Measurements from ENCODE around the gene REC8. TPM values are rescaled to one million over a fixed set of nuclear protein-coding genes. Genes with fewer than 3 reads are reported as not detected.

REC8 gene
- total RNA-seq, 1 experiment from 2014 or later, result 8.4 TPM

DNA sequence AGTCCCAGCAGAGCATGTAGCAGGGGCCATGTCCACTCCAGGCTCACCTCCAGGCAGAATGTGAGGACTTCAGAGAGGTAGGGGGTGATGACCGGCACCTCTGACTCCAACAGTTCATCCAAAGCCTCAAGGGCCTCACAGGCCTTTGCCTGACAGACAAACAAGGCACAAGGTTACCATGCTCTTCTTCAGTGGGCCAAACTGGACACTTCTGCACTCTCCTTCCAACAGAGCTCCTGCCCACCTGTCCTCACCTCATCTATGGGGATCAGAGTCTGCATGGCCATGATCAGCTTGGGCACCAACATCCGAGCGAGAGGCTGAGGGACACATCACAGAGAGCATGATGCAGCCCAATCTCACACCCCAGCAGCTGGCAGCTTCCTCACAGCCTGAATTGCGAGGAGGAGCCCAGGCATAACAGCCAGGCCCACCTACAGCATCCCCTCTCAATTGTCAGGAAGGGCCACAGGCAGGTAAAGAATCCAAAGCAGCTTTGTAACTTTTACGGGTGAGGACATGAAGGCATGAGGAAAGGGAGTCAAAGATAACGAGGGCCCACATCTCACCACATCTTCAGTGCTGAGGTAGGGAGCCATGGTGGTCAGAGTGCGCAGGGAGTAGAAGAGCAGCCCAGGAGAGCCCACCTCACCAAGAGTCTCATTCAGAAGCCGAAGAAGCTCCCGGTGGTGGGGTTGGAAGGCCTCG, 15.1 kb downstream of the REC8 start:
- Histone ChIP-seq H3K27me3 (replicated peaks; ENCODE audit: insufficient read depth, low read depth, low read length, poor library complexity) (no peaks in the 10 kb centered on the region), H3K4me1 (ENCODE audit: insufficient read depth, low read length, poor library complexity, severe bottlenecking) (peaks cover 9% of the 10 kb centered on the region), H3K36me3 (ENCODE audit: insufficient read depth, low read length, poor library complexity, severe bottlenecking) (peaks cover 42% of the 10 kb centered on the region), H3K27ac (ENCODE audit: low read depth, low read length, poor library complexity, severe bottlenecking) (no peak overlapping the region), H3K9me3 (ENCODE audit: low read depth, low read length, poor library complexity, severe bottlenecking) (no peaks in the 10 kb centered on the region), H3K4me3 (ENCODE audit: low read depth, low read length, poor library complexity, severe bottlenecking) (no peak overlapping the region)
- POLR2A ChIA-PET (ENCODE audit: low non-redundant PET), result no interaction called here
- CTCF ChIA-PET, result no interaction called here
- no TSS peak for BruUV-seq (replicated peaks)
- no peak for DNase-seq (ENCODE audit: low spot score)
- TF ChIP-seq, protein P1, sequence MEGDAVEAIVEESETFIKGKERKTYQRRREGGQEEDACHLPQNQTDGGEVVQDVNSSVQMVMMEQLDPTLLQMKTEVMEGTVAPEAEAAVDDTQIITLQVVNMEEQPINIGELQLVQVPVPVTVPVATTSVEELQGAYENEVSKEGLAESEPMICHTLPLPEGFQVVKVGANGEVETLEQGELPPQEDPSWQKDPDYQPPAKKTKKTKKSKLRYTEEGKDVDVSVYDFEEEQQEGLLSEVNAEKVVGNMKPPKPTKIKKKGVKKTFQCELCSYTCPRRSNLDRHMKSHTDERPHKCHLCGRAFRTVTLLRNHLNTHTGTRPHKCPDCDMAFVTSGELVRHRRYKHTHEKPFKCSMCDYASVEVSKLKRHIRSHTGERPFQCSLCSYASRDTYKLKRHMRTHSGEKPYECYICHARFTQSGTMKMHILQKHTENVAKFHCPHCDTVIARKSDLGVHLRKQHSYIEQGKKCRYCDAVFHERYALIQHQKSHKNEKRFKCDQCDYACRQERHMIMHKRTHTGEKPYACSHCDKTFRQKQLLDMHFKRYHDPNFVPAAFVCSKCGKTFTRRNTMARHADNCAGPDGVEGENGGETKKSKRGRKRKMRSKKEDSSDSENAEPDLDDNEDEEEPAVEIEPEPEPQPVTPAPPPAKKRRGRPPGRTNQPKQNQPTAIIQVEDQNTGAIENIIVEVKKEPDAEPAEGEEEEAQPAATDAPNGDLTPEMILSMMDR (conservative IDR thresholded peaks at IDR 0.05; ENCODE audit: low read depth, low read length), result no peak
- no peak for TF ChIP-seq EZH2 (IDR thresholded peaks at IDR 0.05; ENCODE audit: borderline replicate concordance, low read depth, low read length, poor library complexity, severe bottlenecking)
- intact Hi-C loops (cut with micrococcal nuclease; ENCODE audit: unreplicated experiment), result loop anchor here (5.0 kb wide), 1 partner anchor 40 kb away; the partner anchor contains the start of genes PSME2 and RNF31

DNA sequence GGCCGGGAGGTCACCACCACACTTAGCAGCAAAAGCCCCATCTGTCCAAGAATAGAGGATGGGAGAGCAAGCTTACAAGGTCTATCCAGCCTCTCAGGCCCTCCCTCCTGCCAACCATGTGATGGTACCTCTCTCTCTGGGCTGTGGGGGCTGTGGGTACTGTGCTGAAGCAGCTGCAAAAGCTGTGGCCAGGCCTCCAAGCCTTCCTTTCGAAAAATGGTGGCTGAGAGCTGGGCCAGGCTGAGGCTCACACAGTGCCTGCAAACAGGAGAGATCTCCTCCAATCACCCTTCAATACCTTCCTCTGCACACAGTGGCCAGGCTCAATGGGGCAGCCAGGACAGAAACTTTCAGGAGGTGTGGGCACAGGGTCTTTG, 15.6 kb downstream of the REC8 start:
- H3K27me3 ChIP-seq (replicated peaks; ENCODE audit: insufficient read depth, low read depth, low read length, poor library complexity), result no peaks in the 10 kb centered on the region
- ChIA-PET POLR2A (ENCODE audit: low non-redundant PET) (no interaction called here), CTCF (no interaction called here)
- no peak overlapping the region for H3K27ac ChIP-seq (ENCODE audit: low read depth, low read length, poor library complexity, severe bottlenecking)
- intact Hi-C loops (cut with micrococcal nuclease; ENCODE audit: unreplicated experiment), result loop anchor here (5.0 kb wide), 1 partner anchor 40 kb away; the partner anchor contains the start of genes PSME2 and RNF31
- TF ChIP-seq, protein P1 (conservative IDR thresholded peaks at IDR 0.05; ENCODE audit: low read depth, low read length), result no peak
- TF ChIP-seq EZH2 (IDR thresholded peaks at IDR 0.05; ENCODE audit: borderline replicate concordance, low read depth, low read length, poor library complexity, severe bottlenecking), result no peak
- H3K4me1 ChIP-seq (ENCODE audit: insufficient read depth, low read length, poor library complexity, severe bottlenecking), result peaks cover 9% of the 10 kb centered on the region
- H3K36me3 ChIP-seq (ENCODE audit: insufficient read depth, low read length, poor library complexity, severe bottlenecking), result peaks cover 44% of the 10 kb centered on the region
- peak overlapping the region; percentile 79 for H3K4me3 ChIP-seq (ENCODE audit: low read depth, low read length, poor library complexity, severe bottlenecking)
- DNase-seq (ENCODE audit: low spot score), result no peak
- no peaks in the 10 kb centered on the region for H3K9me3 ChIP-seq (ENCODE audit: low read depth, low read length, poor library complexity, severe bottlenecking)
- no TSS peak for BruUV-seq (replicated peaks)

DNA sequence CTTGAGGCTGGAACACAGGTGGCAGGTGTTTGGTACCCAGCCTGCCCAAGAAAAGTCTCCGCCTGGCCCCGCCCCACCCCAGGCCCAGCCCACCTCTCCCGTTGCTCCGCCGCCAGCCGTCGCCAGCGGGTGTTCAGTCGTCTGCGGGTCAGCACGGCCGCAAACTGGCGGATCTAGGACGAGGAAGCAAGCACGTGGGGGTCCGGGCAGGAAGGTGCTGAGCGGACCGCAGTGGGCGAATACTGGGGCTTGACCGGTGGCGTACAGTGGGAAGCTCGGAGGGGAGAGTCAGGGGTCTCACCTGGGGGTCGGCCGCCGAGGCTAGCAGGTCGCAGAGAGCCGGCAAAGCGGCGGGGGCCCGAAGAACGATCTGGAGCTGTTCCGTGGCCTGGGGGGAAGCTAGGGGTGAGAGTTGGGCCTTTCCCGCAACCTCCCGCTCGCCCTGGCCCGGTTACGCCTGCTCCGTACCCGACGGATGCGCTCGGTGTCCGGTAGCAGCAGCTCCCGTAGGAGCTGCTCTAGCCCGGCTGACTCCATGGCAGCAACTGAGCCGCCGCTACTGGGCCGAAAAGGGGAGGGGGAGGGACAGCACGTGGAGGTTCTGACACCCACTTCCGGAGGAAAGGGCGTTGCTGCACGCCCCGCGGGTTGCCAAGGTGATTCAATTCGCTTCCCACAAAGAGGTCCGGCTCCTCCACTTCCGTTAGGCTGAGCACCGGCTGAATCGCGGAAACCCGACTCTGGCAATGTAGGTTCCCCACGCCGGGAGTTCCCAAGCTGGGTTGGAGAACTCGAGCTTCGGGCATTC, 16.6 kb downstream of the REC8 start, which contains the start of gene IPO4:
Gene IPO4, minus strand, starts transcription at position 566 of the 808 bp plus-strand sequence. Its CDS starts 29 bp downstream, at position 537.
- ChIA-PET CTCF (no interaction called here), POLR2A (ENCODE audit: low non-redundant PET) (interaction anchor here (0.6 kb wide), 1 partner anchor 123 kb away, joined by 5 read pairs; the partner anchor contains the start of gene LTB4R)
- H3K27ac ChIP-seq (ENCODE audit: low read depth, low read length, poor library complexity, severe bottlenecking), result peak within 1 kb of the TSS; percentile 88
- DNase-seq (ENCODE audit: low spot score), result peak; percentile 99
- no peak for TF ChIP-seq EZH2 (IDR thresholded peaks at IDR 0.05; ENCODE audit: borderline replicate concordance, low read depth, low read length, poor library complexity, severe bottlenecking)
- TF ChIP-seq, protein P1 (conservative IDR thresholded peaks at IDR 0.05; ENCODE audit: low read depth, low read length), result no peak
- BruUV-seq (replicated peaks), result no TSS peak
- H3K4me1 ChIP-seq (ENCODE audit: insufficient read depth, low read length, poor library complexity, severe bottlenecking), result peaks cover 9% of the 10 kb centered on the region
- peak within 1 kb of the TSS; percentile 79 for H3K4me3 ChIP-seq (ENCODE audit: low read depth, low read length, poor library complexity, severe bottlenecking)
- peaks cover 41% of the 10 kb centered on the region for H3K36me3 ChIP-seq (ENCODE audit: insufficient read depth, low read length, poor library complexity, severe bottlenecking)
- H3K27me3 ChIP-seq (replicated peaks; ENCODE audit: insufficient read depth, low read depth, low read length, poor library complexity), result no peaks in the 10 kb centered on the region
- intact Hi-C loops (cut with micrococcal nuclease; ENCODE audit: unreplicated experiment), result loop anchor here (5.0 kb wide), 1 partner anchor 41 kb away; the partner anchor contains the start of genes PSME2 and RNF31
- no peaks in the 10 kb centered on the region for H3K9me3 ChIP-seq (ENCODE audit: low read depth, low read length, poor library complexity, severe bottlenecking)
